NCI-H510A (cell line): ENCODE results near the gene KCTD5.

ENCODE experiments used
- DNase-seq: peaks from one replicate; lab custom pipeline; 2025; lab: John Stamatoyannopoulos, UW

The KCTD5 gene

DNA sequence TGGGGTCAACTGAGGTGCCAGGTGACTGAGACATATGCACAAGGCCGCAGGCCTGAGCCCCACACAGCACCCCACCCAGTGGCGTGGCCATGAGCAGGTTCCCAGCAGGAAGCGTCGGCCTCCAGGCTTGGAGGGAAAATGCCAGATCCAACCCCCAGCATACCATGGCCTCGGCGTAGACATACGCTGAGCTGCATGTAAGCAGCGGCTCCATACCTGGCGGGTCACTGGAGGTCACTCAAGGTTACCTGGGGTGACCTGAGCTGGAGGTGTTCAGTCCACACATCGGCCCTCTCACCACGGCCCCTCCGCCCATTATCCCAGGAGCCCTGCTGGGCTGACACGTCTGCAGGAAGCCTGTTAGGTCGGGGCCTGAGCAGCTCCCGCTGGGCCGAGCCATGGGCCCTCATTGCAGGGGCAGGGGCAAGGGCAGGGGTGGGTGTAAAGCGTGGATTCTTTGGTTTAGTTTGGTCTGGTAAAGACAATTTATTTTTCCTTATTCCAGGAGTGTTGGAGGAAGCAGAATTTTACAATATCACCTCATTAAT, 15.2 kb downstream of the KCTD5 start:
- no peak for DNase-seq

DNA sequence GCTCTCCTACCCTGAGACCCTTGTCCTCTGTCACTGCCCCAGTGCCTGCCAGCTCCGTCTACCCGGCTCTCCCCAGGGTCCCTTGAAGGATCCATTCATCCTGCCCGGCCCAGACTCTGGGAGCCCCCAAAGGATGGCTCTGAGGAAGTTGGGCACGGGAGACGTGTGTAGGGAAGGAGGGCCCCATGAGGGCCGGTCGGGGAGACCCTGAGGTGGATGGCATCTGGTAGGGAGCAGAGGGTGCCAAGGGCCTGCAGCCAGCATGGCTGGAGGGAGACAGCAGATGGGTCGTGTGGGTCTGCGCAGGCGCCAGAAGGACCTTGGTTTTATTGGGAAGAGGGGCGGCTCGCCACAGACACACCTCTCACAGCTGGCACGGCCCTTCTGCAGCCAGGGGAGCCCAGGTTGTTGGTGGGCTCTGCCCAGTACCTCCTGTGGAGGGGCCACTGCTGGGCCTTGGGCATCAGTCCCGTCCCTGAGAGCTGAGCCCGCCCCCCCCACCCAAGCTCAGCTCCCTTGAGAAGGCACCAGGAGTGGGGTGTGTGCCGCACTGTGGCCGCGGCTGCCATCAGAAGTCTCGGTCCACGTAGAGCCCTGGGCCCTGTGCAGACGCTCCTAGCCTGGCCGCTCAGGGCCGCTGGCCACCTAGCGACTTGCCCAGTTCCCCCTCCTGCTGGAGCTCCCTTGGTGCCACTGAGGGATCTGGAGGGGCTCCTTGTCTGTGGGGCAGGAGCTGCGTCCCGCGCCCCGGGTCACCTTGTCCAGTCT, 16.0 kb downstream of the KCTD5 start:
- no peak for DNase-seq

DNA sequence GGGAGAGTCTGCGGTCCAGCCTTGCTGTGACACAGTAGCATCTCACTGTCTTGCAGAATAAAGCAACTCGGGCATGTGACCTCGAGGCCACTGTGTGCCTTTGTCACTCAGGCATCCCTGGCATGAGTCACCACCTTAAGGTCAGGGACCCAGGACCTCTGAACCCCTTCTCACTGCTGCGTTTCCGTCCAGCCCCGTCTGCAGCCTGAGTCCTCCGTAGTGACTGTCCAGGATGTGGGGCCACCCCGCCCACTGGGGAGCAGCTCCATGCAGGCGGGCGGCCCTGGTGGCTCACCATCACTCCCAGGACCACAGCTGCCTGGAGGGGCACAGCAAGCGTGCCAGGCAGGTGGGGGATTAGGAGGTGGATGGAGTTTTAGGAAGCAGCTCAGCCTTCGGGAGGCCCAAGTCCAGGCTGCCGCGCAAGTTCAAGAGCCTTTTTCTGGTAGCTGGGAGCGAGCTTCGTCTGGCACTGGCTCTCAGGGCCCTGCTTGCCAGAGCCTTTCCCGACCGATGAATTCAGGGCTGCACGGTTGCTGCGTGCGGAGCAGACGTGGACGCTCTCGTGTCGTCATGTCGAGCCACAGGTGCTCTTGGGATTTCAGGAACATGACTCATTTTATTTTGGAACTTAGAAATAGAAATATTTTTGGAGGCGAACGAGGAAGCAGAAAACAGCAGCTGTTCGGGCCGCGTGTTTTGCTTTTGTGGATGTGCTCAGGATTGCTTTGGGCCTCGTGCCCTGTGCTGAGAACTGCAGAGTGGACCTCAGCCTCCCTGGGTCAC, 16.8 kb downstream of the KCTD5 start:
- no peak for DNase-seq

DNA sequence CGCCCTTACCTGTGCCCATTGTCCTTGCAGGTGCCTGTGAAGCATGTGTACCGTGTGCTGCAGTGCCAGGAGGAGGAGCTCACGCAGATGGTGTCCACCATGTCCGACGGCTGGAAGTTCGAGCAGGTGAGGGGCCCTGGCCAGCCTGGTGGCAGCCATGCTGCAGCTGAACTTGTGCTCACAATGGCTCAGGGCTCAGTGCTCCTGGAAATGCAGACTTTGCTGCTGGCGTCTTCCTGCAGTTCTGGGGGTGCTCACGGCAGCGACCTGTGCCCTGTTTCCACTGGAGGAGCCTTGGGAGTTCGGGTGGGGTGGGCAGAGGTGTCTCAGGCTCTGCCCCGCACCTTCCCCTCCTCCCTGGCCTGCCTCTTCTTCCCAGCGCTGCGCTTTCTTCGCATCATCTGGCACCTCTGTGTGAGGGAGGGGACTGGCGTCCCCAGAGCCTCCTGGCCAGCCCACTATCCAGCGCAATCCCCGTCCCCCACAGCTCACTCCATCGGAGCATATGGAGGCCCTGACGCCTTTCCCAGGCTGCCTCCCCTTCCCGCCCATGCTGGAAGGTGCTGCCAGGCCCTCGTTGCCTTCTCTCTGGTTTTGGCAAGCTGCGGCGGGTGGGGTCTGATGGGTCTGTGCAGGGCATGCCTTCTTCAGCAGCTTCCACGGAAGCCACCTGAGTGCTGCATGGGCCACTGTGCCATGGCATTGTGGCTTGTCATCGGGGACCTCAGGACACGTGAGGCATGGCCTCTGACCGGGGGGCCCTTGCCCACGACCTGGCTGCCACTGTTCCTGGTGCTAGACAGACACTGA, 17.7 kb downstream of the KCTD5 start:
- no peak for DNase-seq

DNA sequence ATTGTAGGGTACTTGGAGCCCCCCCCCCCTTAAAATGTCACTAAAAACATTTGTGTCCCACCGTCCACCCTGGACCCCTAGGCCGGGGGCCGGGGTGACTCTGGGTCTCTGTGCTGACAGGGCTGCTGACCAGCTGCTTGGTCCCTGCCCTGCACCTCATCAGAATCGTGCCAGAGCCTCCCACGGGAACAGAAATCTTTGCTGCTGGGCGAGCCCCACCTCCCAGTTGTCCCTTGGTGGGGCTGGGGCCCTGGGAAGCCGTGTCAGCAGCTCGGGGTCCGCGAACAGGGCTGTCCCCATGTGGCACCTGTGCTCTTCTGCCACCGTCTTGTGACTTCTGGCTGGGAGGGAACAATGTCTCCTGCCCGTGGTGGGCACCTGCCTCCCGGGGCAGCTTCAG, 18.5 kb downstream of the KCTD5 start:
- DNase-seq = no peak

DNA sequence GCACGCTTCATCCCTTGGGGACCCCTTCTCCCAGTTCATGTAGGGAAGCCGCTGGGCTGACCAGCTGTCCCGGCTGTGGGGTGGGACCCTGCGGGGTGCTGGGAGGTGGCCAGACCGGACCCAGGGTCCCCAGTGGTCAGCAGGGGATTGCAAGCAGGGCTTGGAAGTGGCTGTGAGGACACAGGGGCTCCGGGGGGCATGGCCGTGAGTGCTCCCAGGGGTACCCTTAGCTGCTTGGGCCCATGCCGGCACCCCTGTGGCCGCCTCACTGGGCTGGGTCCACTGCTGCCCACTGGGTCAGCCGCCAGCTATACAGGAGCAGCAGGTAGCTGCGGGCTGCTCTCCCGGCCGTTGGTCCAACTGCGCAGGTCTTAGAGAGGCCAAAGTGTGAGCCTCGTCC, 18.9 kb downstream of the KCTD5 start:
- no peak for DNase-seq

DNA sequence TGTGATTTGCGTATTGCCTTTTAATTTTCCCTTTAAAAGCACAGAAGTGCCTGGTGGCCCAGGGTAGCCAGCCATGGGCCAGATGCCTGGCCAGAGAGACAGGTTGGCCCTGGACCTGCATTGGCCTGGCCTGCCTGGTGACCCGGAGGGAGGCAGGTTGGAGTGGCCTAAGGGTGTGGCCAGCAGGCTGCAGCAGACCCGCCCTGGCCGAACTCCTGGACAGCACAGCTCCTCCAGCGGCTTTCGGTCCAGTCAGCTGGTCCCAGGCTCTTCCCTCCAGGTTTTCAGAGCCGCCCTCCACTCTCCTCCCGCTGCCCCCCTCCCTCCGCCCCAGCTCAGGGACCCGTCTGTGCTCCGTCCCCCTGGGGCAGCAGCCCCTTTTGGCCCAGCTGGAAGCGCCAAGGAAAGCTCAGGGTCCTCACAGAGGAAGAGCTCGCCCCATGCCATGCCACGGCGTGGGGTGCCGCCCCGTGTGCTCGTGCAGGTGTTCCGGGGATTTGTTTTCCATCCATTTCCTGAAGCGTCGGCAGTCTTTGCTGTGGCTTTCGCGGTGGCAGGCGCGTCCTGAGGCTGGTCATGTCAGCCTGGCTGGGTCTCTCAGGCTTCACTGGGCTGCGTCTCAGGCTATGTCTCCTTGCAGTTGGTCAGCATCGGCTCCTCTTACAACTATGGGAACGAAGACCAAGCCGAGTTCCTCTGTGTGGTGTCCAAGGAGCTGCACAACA, 19.6 kb downstream of the KCTD5 start:
- no peak for DNase-seq

DNA sequence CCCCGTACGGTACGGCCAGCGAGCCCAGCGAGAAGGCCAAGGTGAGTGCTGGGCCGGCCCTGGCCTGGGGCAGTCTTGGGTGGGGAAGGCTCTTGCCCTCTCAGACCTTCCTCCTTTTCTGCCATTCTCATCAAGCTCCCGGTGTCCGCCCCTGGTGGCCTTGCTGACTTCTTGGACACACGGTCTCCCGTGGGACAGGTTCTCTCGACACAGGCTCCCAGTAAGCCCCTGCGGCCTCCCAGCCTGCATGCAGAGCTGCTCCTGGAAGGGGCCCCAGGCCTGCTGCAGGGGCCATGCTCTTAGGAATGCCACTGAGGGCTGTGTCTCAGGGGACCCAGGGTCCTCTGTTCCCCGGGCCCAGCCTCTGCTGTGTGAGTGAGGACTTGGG, 20.1 kb downstream of the KCTD5 start:
- no peak for DNase-seq

DNA sequence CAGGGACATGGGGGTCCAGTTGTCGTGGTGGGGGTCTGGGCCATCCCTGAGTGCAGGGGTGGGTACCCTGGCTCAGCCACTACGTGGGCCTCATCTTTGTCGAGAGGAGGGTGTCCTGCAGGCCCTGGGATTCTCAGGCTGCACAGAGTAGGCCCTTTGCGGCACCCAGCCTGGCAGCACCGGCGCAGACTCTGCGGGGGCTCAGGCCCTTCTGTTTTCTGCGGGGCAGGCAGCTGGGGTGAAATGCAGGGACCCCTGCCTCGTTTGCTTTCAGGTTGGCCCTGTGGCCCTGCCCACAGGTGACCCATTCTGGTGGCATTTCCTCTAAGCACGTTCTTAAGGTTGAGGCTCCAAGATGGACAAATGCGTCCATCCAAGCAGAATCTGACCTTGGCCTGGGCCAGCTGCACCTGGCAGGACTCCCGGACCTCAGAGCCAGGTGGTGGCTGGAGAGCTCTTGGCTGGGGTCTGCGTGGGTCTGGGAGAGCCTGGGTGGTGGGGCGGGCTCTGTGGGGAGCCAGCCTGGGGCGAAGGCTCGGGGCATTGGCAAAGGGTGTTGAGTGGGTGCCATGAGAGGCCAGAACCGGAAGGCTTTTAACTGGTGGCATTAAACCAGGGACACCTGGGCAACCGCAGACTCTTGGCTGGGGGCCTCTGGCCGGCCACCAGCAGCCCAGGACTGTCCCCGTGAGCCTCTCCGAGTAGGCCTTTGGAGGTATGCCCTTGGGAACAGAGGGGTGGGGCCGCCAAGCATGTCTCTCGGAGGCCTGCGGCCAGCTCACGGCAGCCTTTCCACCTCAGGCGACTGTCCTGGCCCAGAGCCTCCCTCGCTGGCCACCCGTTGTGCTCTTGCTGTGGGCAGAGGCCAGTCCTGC, 20.8 kb downstream of the KCTD5 start:
- no peak for DNase-seq

DNA sequence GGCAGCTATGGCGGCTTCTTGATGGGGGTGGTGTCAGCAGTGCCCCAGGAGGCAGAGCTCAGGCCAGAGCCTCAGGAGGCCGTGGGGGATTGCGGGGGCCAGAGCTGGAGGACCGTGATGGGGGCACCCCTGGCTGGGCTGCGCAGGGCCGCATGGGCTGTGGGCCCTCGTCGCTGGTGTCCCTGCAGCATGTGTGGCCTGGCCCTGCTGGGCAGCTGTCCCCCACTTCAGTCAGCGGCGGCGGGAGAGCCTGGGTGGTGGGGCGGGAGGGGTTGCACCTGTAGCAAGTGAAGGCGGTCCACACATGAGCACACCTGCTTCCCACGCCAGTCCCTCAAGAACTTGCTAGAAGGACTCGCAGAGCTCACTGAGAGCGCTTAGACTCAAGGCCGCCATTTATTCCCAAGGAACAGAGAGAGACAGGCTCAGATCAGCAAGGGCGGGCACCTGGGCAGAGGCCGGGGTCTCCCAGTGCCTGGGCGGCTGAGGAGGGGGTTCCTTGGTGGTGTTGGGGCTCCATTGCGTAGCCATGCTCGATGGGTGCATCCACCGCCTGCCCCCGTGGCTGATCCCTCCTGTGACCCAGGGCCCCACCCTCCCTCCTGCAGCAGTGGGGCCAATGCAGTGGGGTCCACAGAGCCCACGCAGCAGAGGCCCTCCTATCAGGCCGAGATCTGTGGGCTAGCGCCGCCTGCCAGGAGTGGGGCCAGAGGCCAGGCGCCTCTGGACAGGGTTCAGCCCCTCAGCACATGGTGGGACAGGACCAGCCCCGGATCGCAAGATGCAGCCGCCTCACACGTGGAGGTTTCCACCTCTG, 22.1 kb downstream of the KCTD5 start:
- DNase-seq = no peak

DNA sequence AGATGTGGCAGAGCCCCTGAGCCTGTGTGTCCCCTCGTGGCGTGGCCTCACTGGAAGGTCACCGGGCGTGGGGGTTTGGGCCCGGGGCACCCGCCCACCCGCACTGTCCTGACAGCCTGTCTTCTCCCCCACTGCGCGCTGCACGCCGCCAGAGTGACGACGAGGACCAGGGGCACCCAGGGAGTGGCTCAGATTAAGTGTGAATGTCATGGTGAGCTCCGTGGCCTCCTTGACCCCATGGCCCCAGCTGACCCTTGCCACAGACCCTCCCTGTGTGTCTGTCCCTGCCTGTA, 22.6 kb downstream of the KCTD5 start:
- no peak for DNase-seq

DNA sequence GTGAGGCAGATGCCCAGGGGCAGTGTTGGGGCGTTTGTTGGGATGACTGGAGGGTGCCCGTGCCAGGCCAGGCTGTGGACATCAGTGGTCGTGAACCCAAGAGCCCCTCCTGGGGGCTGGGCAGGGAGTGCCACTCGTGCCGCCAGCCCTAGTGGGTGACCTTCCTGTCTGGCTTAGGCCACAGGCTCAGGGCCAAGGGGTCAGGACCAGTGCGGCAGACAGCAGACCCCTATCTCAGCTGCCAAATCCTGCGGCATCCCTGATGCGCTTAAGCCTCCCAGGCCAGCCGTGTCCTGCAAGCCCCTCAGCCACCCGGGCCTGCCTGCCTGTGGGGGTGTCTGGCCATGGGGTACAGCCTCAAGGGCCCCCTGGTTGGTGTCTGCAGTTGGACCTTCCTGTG, 23.0 kb downstream of the KCTD5 start:
- no peak for DNase-seq

DNA sequence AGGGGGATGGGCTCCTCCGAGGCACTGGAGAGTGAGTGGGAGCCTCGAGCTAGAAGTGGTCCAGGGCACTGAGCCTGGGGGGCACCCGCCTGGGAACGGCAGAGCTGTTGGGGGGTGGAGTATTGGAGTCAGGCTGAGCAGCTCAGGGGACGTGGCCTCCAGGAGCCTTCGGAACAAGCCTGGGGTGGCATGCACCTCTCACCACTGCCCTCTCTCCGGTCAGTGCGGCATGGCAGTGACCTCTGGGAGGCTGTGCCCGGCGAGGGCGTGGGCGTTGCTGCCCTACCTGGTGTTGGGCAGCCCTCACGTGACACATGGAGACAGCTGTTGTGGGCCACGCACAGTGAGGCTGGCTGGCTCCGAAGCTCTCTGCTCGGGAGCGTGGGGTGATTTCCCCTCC, 23.8 kb downstream of the KCTD5 start:
- no peak for DNase-seq

DNA sequence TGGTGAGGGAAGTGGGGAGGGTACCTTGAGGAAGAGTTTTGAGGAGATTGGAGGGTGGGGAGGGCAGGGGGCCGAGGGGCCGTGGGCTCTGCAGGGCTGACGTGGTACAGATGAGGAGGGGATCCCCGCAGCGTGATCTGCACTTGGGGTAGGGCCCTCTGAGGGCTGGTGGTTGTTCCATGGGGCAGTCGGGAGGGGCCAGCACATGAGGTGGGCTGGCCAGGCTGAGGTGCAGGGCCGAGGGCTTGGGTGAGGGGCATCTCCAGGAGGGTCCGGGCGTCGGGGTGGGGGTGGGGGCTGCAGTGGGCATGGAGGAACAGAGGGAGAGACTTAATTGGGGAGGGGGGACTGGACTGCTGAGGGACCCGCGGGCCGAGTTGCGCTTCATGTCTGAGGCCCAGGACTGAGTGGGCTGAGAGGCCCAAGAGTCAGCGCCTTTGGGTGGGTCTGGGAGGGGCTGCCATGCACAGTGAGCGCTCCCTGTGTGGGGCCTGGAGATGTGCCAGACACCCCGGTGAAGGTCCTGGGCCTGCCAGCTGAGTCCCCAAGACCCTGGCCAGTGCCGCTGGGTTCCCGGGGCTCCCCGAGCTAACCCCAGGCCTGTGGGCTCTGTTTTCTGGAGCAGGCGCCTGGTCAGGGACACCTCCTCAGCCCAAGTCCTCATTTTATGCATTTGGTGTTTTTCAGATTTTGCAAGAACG, 24.4 kb downstream of the KCTD5 start:
- no peak for DNase-seq

DNA sequence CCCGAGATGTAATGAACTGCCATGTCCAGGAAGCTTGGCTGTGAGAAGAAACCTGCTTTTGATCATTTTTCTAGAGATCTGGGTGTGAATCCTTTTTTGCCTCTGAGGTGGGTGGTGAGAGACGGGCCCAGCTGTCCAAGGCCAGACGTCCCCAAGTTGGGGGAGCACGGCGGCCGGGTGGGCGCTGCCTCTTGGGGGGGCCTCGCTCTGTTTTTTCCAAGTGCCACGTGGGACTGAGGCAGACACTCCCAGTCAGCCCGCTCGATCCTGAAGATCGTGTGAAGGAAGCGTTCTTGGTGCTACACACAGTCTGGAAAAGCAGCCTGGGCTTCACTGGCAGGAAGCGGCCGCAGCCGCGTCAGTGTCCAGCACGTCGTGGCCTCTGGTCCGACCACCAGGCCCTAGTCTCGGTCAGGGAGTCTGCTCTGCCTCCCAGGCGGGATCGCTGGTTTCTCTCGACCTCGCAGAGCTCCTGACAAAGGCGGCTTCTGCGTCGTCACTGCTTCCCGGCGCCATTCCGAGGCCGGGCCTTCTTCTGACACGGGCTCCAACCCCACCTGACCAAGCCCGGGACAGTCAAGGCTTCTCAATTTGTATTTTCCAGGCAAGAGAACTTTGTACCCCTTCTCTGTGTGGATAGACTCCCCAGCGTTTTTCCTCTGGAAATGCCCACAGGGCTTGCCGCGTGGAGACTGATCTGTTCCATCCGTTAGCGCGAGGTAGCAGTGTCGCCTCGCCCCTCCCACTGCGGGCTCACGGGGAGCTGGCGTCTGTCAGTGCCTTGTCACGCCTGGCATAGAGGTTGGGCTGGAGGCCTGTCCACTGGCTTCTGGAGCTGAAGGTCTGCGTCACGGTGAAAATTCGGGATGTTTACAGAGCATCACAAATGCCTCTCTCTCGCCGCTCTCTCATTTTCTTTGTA, 25.3 kb downstream of the KCTD5 start:
- no peak for DNase-seq

DNA sequence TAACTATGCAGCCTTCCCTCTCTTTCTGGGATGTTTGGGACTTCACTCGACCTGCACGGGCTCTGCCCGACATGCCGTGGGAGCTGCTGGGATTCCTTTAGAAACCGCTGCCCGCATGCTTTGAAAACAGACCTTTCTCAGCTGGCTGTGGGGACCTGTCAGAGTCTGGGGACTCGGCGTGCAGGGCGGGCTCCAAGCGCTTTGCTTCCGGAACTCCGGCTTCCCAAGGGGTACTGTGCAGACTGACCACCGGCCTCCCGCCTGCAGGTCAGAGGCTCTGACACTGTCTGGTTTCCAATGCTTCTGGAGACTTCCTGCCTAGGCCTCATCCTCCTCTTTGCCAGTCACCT, 25.9 kb downstream of the KCTD5 start:
- no peak for DNase-seq

DNA sequence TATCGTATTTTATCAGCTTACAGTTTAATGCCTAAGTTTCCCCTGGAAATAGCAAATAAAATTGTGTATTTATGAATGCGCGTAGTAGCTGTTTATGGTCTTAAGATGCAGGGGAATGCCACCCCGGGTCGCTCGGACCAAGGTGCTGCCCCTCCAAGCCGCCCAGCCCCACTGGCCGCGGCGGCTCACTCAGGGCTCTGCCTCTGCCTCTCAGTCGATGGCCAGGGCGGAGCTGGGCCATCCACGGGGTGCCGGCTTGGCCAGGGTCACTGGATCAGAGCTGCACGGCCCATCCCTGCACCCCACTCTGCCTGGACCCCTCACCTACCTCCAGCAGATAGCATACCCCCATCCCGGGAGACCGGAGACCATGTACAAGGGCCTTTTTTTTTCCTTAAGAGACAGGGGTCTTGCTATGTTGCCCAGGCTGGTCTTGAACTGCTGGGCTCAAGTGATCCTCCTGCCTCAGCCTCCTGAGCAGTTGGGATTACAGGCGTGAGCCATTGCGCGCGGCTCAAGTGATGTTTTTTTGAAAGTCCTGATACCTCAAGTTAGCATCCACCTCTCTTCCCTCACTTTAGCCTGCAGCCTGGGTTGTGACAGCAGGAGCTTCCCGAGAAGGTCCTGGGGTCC, 26.7 kb downstream of the KCTD5 start:
- no peak for DNase-seq

DNA sequence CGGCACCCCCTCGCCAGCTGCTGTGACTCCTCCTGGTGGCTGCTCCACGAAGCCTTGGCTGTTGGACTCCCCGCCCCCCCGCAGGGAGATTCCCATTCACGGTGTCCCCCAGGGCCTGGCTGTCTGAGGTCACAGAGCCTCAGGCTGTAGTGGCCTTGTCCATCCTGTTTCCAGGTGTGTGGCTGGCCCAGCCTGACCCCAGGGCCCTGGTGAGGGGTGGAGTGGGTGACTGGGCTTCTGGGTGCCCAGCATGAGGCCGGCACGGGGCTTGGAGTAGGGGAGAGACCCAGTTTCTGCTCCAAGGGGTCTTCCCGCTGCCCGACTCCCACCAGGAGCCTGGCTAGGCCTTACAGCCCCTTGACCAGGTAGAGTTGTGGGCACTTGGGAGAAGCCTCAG, 27.3 kb downstream of the KCTD5 start:
- DNase-seq = no peak
